OCI-LY7 (cell line): ENCODE measurements around the gene CORIN. TPM values are rescaled to one million over a fixed set of nuclear protein-coding genes. Genes with fewer than 3 reads are reported as not detected.

Source experiments
- BruUV-seq: library from RNA; stranded (reverse); fragments of 400-500 nt; replicated peaks from 2 replicates; lab custom pipeline; 2021; lab: Mats Ljungman, UMichigan
- CTCF ChIA-PET: fragments of 300-600 bp; sonication (Branson Sonifier 250); formaldehyde crosslinking; loops from one replicate; lab custom pipeline; 2022; ENCODE audit warnings: antibody characterized with exemption; ENCODE audit not compliant: unreplicated experiment; lab: Charles Lee
- POLR2A ChIA-PET: fragments of 300-600 bp; sonication (Branson Sonifier 250); formaldehyde crosslinking; loops from one replicate; lab custom pipeline; 2022; ENCODE audit warnings: antibody characterized with exemption; lab: Charles Lee
- DNase-seq: peaks from one replicate; pipeline ENCODE4 v3.0.0-alpha.2; 2015; ENCODE audit warnings: low spot score
- H2AFZ ChIP-seq: fragments of 200-600 bp; sonication (generic), shearing (Covaris generic); 2 replicates; pipeline ENCODE4 v1.6.1; 2014; ENCODE audit warnings: mild to moderate bottlenecking, antibody characterized with exemption, low read length, moderate library complexity
- H3K27ac ChIP-seq: fragments of 200-600 bp; sonication (generic); 2 replicates; pipeline ENCODE4 v1.5.1; 2014; ENCODE audit warnings: mixed run types, low read depth, mild to moderate bottlenecking, moderate library complexity, low read length, inconsistent platforms; ENCODE audit not compliant: poor library complexity, severe bottlenecking
- H3K36me3 ChIP-seq: fragments of 200-600 bp; sonication (generic); 2 replicates; pipeline ENCODE4 v1.6.1; 2014; ENCODE audit warnings: mild to moderate bottlenecking, antibody characterized with exemption, low read length, moderate library complexity, mixed read lengths; ENCODE audit not compliant: insufficient read depth
- H3K4me1 ChIP-seq: fragments of 200-600 bp; sonication (generic); 2 replicates; pipeline ENCODE4 v1.5.1; 2014; ENCODE audit warnings: mild to moderate bottlenecking, low read length; ENCODE audit not compliant: insufficient read depth, poor library complexity, severe bottlenecking
- H3K4me2 ChIP-seq: fragments of 200-600 bp; sonication (generic); 2 replicates; pipeline ENCODE4 v1.6.1; 2014; ENCODE audit warnings: mild to moderate bottlenecking, low read length
- H3K4me3 ChIP-seq: fragments of 200-600 bp; sonication (generic); 2 replicates; pipeline ENCODE4 v1.5.1; 2014; ENCODE audit warnings: mild to moderate bottlenecking, low read depth, low read length; ENCODE audit not compliant: poor library complexity, severe bottlenecking
- H3K79me2 ChIP-seq: fragments of 200-600 bp; sonication (generic); 2 replicates; pipeline ENCODE4 v1.6.1; 2016; ENCODE audit warnings: low read depth, mild to moderate bottlenecking, low read length, moderate library complexity, mixed read lengths; ENCODE audit not compliant: insufficient read depth
- H3K9me2 ChIP-seq: fragments of 200-600 bp; sonication (generic); 2 replicates; pipeline ENCODE4 v1.6.1; 2016; ENCODE audit warnings: mild to moderate bottlenecking, low read length, mixed read lengths; ENCODE audit not compliant: insufficient read depth
- H3K9me3 ChIP-seq: fragments of 200-600 bp; sonication (generic); 2 replicates; pipeline ENCODE4 v1.6.1; 2014; ENCODE audit warnings: mild to moderate bottlenecking, mixed run types, low read length, mixed read lengths
- H4K20me1 ChIP-seq: fragments of 200-600 bp; sonication (generic); 2 replicates; pipeline ENCODE4 v1.6.1; 2014; ENCODE audit warnings: mild to moderate bottlenecking, antibody characterized with exemption, low read length, moderate library complexity, mixed read lengths; ENCODE audit not compliant: insufficient read depth
- EZH2phosphoT487 ChIP-seq: fragments of 200-600 bp; sonication (generic); IDR thresholded peaks from 2 replicates; pipeline ENCODE4 v1.6.1; 2018; ENCODE audit warnings: low read depth, borderline replicate concordance, mild to moderate bottlenecking, mixed run types, antibody characterized with exemption, low read length, moderate library complexity, mixed read lengths
- intact Hi-C: fragments of 100-400 bp; cut with micrococcal nuclease; formaldehyde crosslinking; loops from one replicate; pipeline ENCODE4 v1.10.0; 2022; ENCODE audit not compliant: unreplicated experiment
- total RNA-seq, 2 experiments: library from RNA; depleted of rRNA in 1 of 2; stranded (reverse); fragments of >200 nt in 1 of 2; shearing (Covaris generic) in 1 of 2; gene quantifications; 2 replicates each; pipeline ENCODE4 v1.2.3, GENCODE V29; 2014 to 2022
- TF ChIP-seq, protein P1 (sequence below): fragments of 200-600 bp; sonication (generic); conservative IDR thresholded peaks from 2 replicates; pipeline ENCODE4 v1.5.1; 2014; ENCODE audit warnings: mild to moderate bottlenecking, antibody characterized with exemption, low read length, moderate library complexity, mixed read lengths

CORIN gene
- total RNA-seq, 2 experiments from 2014 or later, result 0.40 TPM; not detected in 1

DNA sequence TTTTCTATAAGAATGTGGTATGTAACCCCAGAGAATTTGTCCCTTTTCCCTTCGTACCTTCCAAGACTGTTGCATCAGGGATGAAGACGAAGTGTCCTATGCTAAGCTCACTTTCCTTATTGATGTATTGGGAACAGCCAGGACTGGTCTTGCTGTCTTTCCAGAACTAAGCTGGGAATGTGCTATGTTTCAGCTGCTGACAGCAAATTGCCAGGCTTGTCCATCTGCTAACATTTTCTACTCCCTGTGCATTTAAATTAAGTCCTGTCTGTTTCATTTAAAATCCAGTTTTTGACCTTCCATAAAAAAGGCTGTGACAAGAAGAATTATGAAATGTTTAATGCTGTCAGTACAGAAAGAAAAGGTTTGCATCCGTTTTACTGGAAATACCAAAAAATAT, 264.9 kb downstream of the CORIN start:
- Histone ChIP-seq H3K4me1 (no peaks in the 10 kb centered on the region), H3K79me2 (no peaks in the 10 kb centered on the region), H3K9me2 (no peaks in the 10 kb centered on the region), H3K9me3 (no peaks in the 10 kb centered on the region), H2AFZ (no peak overlapping the region), H3K4me2 (no peak overlapping the region), H4K20me1 (no peaks in the 10 kb centered on the region), H3K27ac (no peak overlapping the region), H3K36me3 (no peaks in the 10 kb centered on the region), H3K4me3 (no peak overlapping the region)
- CTCF ChIA-PET, result no interaction called here
- intact Hi-C loops, result no loop called here
- BruUV-seq, result no TSS peak
- TF ChIP-seq EZH2phosphoT487, result no peak
- TF ChIP-seq, protein P1, sequence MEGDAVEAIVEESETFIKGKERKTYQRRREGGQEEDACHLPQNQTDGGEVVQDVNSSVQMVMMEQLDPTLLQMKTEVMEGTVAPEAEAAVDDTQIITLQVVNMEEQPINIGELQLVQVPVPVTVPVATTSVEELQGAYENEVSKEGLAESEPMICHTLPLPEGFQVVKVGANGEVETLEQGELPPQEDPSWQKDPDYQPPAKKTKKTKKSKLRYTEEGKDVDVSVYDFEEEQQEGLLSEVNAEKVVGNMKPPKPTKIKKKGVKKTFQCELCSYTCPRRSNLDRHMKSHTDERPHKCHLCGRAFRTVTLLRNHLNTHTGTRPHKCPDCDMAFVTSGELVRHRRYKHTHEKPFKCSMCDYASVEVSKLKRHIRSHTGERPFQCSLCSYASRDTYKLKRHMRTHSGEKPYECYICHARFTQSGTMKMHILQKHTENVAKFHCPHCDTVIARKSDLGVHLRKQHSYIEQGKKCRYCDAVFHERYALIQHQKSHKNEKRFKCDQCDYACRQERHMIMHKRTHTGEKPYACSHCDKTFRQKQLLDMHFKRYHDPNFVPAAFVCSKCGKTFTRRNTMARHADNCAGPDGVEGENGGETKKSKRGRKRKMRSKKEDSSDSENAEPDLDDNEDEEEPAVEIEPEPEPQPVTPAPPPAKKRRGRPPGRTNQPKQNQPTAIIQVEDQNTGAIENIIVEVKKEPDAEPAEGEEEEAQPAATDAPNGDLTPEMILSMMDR, result no peak
- DNase-seq, result no peak
- POLR2A ChIA-PET, result interaction anchor here (1.0 kb wide), 1 partner anchor 8 kb away, joined by 3 read pairs; no protein-coding TSS in a partner anchor

DNA sequence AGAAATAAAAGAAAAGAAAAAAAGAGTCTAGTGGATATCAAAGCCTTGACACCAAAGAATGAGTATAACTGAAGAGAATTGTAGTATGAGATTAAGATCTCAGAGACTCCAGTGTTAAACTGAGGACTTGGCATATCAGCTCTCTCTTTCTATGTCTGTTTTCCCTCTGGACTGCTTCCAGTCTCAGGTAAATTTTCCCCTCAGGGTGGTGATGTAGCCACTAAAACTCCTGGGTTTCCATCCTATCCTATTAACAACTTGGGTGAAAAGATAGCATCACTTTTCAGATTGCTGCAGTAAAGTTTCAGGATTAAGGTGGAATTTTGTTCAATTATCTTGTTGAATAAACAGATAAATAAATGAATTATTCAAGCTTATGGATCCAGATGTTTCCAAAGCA, 267.1 kb downstream of the CORIN start:
- ChIA-PET POLR2A (no interaction called here), CTCF (no interaction called here)
- no peaks in the 10 kb centered on the region for H3K9me3 ChIP-seq
- intact Hi-C loops, result no loop called here
- no TSS peak for BruUV-seq
- DNase-seq, result no peak
- no peaks in the 10 kb centered on the region for H3K4me1 ChIP-seq
- TF ChIP-seq, protein P1, result no peak
- no peak for TF ChIP-seq EZH2phosphoT487
- H3K79me2 ChIP-seq, result no peaks in the 10 kb centered on the region
- no peak overlapping the region for H3K4me2 ChIP-seq
- H3K36me3 ChIP-seq, result no peaks in the 10 kb centered on the region
- H3K27ac ChIP-seq, result no peak overlapping the region
- no peaks in the 10 kb centered on the region for H4K20me1 ChIP-seq
- H3K4me3 ChIP-seq, result no peak overlapping the region
- no peaks in the 10 kb centered on the region for H3K9me2 ChIP-seq
- H2AFZ ChIP-seq, result no peak overlapping the region

DNA sequence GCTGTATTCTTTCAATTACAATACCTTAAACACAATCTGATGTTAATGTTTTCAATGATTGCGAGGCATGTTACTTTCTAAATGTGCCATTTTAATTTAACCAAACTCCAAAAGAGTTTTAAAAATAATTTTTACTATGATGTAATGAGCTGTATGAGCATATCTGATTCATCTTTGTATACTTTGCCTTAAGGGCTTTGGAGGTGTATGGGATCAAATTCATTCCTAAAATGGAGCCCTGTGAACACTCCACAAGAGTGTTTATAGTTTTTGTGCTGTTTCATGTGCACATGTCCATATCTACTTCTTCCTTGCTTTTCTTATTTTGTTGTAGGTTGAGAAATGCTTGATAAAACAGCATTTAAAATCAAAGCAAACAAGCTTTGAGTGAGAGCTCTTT, 270.4 kb downstream of the CORIN start:
- CTCF ChIA-PET, result no interaction called here
- BruUV-seq, result no TSS peak
- H3K79me2 ChIP-seq, result no peaks in the 10 kb centered on the region

More for the DNA sequence above, 270.4 kb downstream of the CORIN start:
- Histone ChIP-seq H3K27ac (no peak overlapping the region), H3K9me2 (no peaks in the 10 kb centered on the region), H4K20me1 (no peaks in the 10 kb centered on the region), H3K4me3 (no peak overlapping the region), H3K4me1 (no peaks in the 10 kb centered on the region), H2AFZ (no peak overlapping the region), H3K36me3 (no peaks in the 10 kb centered on the region), H3K9me3 (no peaks in the 10 kb centered on the region), H3K4me2 (no peak overlapping the region)
- TF ChIP-seq, protein P1, result no peak
- TF ChIP-seq EZH2phosphoT487, result no peak
- POLR2A ChIA-PET, result interaction anchor here (0.5 to 0.6 kb wide), 2 partner anchors 44 to 732 kb away, joined by 3 read pairs; no protein-coding TSS in a partner anchor
- intact Hi-C loops, result loop anchor here (10.0 kb wide), 1 partner anchor 163 kb away; no protein-coding TSS in a partner anchor
- DNase-seq, result no peak
